Activated gamma-delta T cell (primary cell): Measurements from ENCODE around the gene AKR1B1.

ENCODE experiments used
- DNase-seq: peaks from one replicate; lab custom pipeline; 2025; lab: John Stamatoyannopoulos, UW

AKR1B1 gene

DNA sequence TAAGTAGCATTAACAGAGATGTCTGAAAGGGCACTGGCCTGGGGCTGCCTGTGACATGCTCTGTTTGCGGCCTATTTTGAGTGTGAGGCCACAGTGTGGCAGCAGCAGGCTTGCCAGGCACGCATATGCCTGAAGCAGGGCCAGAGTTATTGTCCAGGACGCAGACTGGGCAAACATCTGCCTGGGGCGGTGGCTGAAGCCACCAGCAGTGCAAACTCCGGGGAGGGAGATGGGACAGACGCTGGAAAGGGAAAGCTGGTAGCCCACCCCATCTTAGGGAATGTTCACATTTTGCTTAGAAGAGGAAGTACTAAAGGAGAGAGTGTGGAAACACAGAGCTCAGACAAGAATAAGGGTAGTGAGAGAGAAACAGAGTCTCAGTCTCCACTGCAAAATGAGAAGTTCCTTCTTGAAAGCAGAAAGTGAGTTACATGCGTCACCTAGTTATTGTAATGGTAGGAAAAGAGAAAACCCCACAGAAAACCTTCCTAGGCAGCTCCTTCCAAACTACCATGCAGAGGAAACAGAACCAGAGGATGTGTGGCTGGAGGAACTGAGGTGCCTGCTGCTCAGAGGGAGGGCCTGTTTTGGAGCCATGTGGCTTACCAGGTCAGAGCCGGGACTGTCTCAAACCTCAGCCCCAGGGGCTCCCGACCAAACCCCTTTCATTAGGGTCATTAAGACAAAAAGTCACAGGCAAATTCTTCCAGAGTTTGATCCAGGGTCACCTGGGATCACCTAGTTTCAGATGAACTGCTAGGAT is 14.5 kb downstream of the AKR1B1 start:
- no peak for DNase-seq

DNA sequence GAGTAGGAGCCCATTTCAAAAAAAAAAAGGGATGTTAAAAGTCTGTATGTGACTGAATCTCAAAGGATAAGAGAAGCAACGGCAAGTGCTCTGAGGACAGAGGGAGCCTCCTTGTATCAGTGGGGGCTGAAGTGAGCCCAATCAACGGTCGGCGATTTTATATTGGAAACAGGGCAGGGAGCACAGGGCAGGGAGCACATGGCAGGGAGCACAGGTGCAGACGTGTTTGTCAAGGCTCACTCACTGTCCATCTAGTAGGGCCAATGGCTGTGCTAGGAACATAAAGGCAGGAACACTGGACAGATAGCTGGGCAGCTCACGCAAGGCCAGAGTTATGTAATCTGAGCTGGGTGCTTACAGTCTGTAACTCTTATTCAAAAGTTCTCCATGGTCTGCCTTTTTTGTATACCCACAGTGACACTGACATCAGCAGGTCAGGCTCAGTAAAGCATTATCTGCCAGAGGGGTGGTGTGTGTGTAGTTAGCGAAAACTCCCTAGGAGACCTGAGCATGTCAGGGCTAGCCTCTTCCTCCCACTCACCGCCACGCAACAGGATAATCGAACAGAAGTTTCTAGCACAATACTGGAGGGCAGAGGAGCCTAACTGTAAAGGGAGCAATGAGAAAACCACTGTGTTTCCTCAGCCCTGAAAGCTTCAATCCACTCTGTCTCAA is 15.4 kb downstream of the AKR1B1 start:
- no peak for DNase-seq

GRCh38 chr7:134442441-134443220 is 16.3 kb downstream of the AKR1B1 start:
- no peak for DNase-seq

DNA sequence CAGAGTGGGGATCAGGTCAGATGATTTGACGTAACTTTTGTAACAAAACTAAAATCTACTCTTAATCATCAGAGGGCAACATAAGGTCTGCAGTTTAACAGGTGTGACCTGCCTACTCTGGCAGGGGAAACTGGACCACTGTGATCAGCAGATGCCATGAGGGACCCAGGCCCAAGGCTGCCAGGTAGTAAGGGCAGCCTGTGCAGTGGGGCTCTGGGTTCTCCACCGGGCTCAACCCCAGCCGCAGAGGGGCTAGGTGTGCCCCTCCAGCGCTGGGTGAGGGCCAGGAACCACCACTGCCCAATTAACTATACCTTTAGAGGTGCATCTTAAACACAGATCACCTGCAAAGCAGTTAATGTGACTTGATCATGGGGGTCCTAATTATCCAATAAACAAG is 17.6 kb downstream of the AKR1B1 start:
- no peak for DNase-seq

DNA sequence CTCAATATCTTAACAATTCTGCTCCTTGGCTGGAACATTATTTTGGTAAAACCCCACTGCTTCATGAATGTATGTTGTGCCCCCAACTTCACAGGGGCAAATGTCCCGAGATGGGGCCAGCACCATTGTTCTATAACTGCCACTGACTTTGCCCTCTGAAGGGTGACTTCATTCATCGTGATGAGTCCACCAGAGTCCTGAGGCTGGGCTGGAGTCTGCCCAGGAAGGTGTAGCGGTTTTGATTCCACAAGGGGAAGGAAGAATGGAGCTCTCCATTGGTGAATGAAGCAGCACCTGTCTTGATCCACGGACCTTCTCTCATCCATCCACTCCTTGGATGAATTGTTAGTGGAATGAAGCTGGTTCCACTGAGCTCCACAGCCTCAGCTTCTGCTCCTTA is 18.4 kb downstream of the AKR1B1 start:
- DNase-seq, result no peak

- no peak for DNase-seq
Measured at GRCh38 chr7:134440067-134440466, 18.8 kb downstream of the AKR1B1 start.

GRCh38 chr7:134438946-134439345 is 20.0 kb downstream of the AKR1B1 start:
- no peak for DNase-seq

GRCh38 chr7:134435161-134435920 is 23.6 kb downstream of the AKR1B1 start:
- DNase-seq, result no peak

DNA sequence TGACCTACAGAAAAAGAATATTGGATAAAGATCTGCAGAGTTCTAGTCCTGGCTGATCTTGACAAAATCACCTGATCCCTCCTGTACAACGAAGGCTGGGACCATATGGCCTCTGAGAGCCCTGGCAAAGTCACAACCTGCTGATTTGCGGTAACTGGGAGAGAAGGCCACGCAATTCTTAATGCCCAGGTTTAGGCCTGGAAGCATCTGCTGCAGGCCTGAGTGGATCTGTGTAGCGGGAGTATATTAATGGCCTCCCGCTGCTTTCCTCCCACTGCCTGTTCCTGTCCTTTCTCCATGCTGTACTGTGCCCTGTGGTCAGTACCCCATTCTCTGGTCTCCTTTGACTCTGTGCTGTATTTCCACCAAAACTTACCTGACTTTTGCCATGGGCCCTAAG is 24.2 kb downstream of the AKR1B1 start:
- DNase-seq, result no peak

GRCh38 chr7:134433430-134433829 is 25.5 kb downstream of the AKR1B1 start:
- no peak for DNase-seq

DNA sequence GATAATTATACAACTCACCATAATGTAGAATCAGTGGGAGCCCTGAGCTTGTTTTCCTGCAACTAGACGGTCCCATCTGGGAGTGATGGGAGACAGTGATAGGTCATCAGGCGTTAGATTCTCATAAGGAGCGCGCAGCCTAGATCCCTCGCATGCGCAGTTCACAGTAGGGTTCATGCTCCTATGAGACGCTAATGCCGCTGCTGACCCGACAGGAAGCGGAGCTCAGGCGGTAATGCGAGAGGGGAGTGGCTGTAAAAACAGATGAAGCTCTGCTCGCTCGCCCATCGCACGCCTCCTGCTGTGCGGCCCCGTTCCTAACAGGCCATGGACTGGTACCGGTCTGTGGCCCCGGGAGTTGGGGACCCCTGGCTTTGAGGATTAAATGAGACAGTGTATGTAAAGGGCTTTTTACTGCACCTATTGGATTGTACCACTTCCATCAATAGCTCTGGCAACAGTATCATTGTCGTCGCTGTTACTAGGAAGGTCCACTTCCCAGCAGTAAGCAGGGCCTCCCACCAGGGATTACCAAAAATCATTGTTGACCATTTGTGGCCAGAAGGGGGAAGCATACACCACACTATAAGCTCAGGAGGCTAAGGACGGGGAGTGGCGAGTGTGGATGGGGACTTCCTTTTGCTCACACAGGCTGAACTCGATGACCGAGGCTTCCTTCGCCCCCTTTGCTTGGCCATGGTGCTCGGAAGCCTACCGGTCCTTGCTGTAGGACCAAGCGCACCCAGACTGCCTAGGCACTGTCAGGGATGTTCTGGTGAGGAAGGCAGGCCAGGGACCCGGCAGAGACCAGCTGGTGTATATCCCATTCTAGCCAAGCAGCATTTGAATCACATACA is 26.4 kb downstream of the AKR1B1 start:
- DNase-seq, result peak; percentile 31

DNA sequence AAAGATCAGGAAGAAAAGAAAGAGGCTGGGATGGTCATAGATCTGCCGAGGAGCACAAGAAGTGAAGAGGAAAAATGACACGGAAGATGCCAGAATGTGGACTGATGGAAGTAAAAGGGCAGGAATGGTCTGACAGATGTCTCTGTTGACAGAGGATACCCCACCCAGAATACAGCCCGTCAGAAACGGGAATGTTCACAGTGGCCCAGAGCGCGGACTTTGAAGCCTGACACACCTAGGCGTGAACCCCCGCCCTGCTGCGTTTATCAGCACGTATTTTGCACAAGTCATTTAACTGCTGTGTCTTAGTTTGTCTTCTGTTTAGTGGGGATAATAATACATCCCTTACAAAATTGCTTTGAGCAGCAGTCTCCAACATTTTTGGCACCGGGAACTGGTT is 27.1 kb downstream of the AKR1B1 start:
- no peak for DNase-seq

DNA sequence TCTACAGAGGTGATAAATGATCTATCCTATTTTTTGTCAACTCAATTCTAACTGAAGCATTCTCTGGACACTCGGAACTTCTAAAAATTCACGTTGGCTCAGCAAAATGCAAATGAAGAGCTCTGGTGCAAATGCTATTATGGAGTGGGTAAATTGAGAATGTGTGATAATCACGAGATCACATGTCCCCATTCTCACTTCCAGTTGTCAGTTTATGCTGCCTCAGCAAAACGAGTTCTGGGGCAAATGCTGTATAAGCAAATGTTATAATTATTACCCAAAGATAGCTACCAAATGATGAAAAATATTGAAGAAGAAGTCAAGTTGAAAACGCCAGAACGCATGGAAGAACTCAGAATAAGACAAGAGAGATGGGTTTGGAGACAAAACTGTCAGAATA is 29.4 kb downstream of the AKR1B1 start:
- DNase-seq, result no peak

- DNase-seq, result no peak
Measured at GRCh38 chr7:134428942-134429341, 30.0 kb downstream of the AKR1B1 start.

GRCh38 chr7:134427896-134428295 is 31.0 kb downstream of the AKR1B1 start:
- DNase-seq, result no peak

GRCh38 chr7:134425777-134426176 is 33.1 kb downstream of the AKR1B1 start:
- DNase-seq, result no peak

GRCh38 chr7:134422638-134423037 is 36.3 kb downstream of the AKR1B1 start:
- DNase-seq, result no peak

DNA sequence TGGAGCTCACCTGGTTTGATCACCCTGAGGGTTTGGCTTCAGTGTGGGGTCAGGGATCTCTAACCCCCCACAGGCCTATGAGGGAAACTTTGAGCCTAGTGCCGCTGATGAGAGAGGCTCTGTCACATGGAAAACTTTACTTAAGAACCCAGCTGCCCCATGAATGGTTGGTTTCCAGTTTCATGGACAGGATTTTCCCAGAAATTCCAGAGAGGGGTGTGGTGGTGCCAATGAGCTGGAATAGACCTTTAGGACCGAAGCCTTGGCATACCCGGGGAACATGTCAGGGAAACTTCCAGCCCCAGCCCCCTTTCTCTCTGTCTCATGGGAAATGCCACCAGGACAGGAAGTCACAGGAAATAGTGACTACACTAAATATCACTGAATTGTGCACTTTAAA is 36.9 kb downstream of the AKR1B1 start:
- no peak for DNase-seq

DNA sequence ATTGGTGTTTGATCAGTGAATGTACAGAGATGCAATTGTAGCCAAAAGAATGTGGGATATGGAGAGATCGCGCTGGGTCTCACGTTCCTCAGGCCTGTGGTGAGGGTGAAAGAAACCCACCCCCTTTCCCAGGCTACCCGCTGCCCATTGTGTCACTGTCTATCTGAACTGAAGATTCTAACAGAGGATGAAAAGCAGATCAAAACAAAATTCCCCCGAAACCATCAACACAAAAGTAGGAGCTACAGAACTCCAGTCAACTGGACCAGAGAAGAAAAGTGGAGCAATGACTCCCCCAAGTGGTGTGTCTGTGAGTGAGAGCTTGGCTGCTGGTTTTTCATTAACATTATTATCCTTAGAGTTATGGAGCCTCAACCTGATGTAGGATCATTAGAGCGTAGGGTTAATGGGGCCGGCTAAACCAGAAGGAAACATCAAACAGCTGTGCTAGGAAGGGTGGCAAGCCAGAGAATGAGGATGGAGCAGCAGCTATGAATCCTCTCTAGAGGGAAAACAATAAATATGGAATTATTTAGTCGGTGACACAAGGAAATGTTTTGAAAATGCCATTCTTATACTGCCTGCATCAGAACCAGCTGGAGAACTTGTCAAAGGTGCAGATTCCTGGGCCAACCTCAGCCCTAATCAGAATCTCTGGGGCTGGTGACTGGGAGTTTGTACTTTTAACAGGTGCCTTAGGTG is 38.3 kb downstream of the AKR1B1 start:
- DNase-seq, result no peak

- no peak for DNase-seq
Measured at GRCh38 chr7:134419875-134420274, 39.0 kb downstream of the AKR1B1 start.

- no peak for DNase-seq
Measured at GRCh38 chr7:134419085-134419484, 39.8 kb downstream of the AKR1B1 start.
